Body of pancreas (tissue), 4 donors: Measurements from ENCODE around the gene GIPC2.

ENCODE experiments used
- CTCF ChIP-seq, 7 experiments: fragments of 450-650 bp in 4 of 7; fragments of 200-600 bp in 3 of 7; sonication (generic) in 3 of 7; IDR thresholded peaks; one replicate each; pipeline ENCODE4 v1.5.1; 2016 to 2019; ENCODE audit warnings: antibody characterized with exemption in 7 of 7
- POLR2A ChIP-seq, 3 donors: fragments of 450-650 bp; IDR thresholded peaks; one replicate each; pipeline ENCODE4 v1.6.1; 2016; ENCODE audit warnings: antibody characterized with exemption in 3 of 3, mild to moderate bottlenecking in 2 of 3

- TF ChIP-seq CTCF (IDR thresholded peaks at IDR 0.05) (no peak), POLR2A (IDR thresholded peaks at IDR 0.05) (no peak)
Measured at GRCh38 chr1:78032996-78033796, 12.6 kb upstream of the GIPC2 start.
